Mucosa of gallbladder (tissue), 1 donor: ENCODE results near the gene SCAPER. TPM values are rescaled to one million over a fixed set of nuclear protein-coding genes. Genes with fewer than 3 reads are reported as not detected.
A peak's percentile ranks its signal among the peaks of the same experiment; 100 is the strongest.

Source experiments
- DNase-seq: peaks from one replicate; pipeline ENCODE4 v3.0.0-alpha.2; 2020; ENCODE audit warnings: low spot score
- total RNA-seq: library from RNA; stranded (reverse); gene quantifications from one replicate; pipeline ENCODE4 v1.2.1, GENCODE V29; 2021
- donor health status: DM: no; HTN: no; CAD: no.

Gene SCAPER
- total RNA-seq, 1 donor from 2014 or later: 20.7 TPM

DNA sequence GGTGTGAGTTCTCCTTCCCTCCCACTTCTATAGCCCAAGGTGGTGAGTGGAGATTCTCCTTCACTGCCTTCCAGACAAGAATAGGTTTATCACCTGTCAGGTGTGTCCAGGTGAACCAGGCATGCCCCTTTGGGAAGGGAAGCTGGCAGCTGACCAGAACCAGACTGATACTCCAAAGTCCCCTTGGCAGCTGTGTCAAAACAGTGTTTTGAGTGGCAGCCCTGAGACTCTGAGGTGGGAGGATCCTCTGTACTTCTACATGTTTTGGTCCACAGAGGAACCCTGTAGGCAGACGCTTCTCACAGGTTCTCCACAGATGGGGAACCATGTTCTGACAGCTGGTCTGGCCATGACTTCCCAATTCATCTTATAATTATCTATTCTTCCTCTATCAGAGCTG, 538.4 kb downstream of the SCAPER start:
- DNase-seq: peak; percentile 84

DNA sequence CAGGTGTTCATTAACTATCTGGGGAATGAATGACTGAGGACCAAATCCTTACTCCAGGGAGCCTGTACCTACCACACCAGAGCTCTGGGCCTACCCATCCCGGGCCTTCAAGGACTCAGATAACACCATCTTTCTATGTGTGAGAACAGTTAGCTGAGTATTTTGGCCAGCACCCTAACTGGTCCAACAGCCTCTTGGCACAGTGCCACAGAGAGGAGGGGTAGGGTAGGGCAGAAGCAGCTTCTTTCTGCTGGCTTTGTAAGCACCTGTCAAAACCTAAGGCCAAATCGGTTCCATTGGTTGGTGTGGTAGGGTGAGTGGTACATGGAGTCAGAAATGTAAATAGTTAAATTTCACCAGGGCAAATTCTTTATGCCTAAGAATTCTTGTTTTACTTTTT, 541.9 kb downstream of the SCAPER start:
- DNase-seq: no peak

DNA sequence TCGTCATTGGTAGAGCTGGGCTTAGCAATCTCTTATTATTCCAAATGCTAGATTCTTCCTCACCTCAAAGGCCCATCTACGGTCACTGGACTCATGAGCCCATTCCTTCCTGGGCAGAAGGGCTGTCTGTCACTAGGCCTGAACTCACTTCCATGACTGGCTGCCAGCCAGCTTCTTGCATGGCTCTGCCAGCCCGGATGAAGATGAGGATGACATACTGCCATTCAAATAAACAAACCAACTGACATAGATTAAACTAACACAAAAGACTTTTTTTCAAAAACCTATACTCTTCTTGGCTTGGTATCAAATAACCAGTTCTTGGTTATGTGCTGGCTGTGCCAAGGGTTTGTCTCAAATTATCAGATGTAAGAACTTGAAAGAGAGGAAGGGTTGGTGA, 544.7 kb downstream of the SCAPER start:
- no peak for DNase-seq

- DNase-seq: no peak
These were observed 546.0 kb downstream of the SCAPER start for GRCh38 chr15:76359152-76359551.

DNA sequence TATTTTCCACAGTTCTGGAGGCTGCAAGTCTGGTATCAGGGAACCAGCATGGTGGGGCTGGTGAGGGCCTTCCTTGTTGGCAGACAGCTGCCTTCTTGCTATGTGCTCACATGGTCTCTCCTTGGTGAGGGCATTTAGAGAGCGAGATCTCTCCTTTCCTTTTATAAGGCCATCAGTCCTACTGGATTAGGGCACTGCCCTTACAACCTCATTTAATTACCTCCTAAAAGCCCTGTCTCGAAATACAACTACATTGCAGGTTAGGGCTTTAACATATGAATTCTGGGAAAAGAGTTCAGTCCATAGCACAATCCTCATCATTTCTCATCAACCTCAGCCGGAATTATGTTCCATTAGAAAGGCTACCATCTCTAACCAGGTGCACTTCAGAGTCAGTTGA, 546.7 kb downstream of the SCAPER start:
- DNase-seq: no peak

GRCh38 chr15:76354823-76355440, 550.2 kb downstream of the SCAPER start:
- DNase-seq: no peak

DNA sequence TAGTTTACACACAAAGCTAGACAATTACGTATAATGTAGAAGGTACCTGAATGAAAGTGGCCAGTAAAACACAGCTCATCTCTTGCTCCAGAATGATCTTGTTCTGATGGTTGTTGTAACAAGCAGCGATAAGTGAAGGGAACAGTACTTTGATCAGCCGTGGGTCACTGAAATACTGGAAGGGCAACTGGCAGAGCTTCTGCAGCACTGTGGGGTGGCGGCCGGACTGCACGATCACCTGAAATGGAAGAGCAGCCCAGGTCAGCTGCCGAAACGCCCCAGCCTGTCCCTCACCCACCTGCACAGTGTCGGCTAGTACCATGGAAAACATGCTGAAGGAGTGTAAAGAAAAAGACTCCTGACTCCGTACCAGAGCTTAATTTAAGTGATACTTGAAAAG, 551.2 kb downstream of the SCAPER start:
- DNase-seq: no peak

- no peak for DNase-seq
These were observed 552.0 kb downstream of the SCAPER start for GRCh38 chr15:76353023-76353577.

- no peak for DNase-seq
These were observed 555.7 kb downstream of the SCAPER start for GRCh38 chr15:76349301-76350070.

DNA sequence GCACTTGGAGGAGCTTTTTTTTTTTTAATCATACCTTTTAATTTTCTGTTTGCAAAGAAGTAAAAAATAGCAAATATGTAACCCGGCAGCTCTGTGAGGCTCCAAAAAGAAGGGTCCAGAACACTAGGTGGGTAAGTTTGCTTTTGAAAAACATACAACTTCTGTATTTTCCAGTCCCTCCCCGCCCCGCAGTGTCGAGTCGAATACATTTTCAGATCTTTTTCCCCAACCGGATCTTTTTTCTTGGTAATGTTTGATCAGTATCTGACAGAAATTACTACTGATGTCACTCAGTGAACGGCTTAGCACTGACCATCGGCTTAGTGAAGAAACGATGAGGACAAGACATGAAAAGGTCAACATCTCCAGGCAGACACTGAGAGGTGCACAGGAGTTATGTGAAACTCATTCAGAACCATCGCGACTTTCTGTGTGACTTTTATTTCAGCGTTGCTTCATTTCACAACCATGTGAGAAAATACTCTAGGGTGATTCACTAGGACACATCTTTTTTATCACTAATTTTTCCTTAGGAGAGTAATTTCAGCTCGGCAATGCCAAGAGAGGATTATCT, 557.6 kb downstream of the SCAPER start:
- no peak for DNase-seq

- no peak for DNase-seq
These were observed 558.3 kb downstream of the SCAPER start for GRCh38 chr15:76346669-76347481.

DNA sequence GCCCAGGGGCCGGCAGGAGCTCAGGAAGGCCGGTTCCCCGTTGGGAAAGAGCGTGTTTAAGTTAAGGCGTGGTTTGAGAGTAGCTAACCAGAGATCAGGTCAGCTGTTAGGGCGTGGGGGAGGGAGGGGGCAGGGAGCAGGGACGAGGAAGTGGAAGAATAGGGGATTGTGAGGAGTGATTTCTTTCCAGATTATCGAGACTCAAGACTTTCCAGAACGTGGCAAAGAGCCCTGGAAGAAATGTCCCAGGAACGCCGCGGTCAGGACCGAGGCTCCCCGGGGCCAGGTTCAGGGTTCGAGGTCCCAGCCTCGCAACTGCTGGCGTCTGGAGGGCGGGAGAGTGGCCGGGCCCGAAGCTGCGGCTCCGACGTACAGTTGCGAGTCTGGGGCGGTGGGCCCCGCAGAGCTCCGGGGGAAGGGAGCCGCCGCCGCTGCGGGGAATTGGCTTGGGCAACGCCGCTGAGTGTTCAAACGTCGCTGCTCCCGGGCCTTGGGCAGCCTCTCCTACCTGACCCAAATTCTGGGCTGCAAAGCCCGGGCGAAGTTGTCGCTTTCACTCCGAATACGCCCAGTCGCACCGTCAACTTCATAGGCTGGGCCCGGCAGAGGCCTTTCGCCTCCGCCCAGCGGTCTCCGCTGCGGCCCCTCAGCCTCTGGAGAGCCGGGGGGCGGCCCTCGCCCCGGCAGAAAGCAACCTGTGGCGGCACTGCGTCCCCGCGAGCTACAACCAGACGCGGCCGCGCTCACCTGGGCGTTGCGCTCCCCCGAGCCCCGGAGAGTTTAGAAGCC, 559.1 kb downstream of the SCAPER start:
- DNase-seq: no peak

GRCh38 chr15:76345583-76345879, 559.6 kb downstream of the SCAPER start:
- DNase-seq: no peak

- DNase-seq: no peak
These were observed 560.1 kb downstream of the SCAPER start for GRCh38 chr15:76344893-76345582.

DNA sequence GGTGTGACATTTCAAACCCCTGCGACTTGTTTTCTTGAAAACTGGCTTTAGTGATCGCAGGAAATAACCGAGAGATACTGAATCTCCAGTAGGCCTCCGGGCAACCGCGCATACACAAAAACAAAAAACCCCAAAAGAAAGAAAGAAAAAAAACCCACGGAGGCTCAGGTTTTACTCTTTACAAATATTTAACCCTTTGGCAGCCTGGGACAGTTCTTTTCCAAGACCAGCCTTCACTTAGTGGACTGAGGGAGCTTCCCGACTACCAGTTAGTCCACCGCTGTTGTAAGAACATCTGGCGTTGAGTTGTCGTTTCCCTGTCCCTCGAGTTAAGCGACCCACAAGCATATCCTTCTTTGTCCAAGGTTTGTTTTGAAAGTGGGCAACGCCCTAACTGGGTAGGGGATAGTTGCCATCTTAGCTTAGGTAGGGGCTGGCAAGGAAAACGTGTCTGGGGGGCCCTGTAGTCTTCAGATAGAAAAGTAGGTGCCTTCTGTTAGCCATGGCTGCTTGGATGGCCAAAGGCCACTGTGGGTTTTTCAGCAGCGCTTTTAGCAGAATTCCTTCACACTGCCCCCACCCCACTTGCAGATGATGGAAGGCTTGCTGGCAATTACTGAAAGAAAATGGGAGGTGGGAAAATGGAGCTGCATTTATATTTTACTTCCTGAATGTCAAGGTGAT, 561.7 kb downstream of the SCAPER start:
- DNase-seq: no peak

- no peak for DNase-seq
These were observed 562.5 kb downstream of the SCAPER start for GRCh38 chr15:76342382-76343201.

DNA sequence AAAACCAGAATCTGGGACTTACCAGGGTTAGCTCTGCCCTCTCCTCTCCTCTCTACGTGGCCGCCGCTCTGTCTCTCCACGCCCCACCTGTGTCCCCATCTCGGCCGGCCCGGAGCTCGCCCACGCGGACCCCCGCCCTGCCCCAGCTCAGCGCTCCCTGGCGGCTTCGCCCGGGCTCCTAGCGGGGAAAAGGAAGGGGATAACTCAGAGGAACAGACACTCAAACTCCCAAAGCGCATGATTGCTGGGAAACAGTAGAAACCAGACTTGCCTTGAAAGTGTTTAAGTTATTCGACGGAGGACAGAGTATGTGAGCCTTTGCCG, 563.1 kb downstream of the SCAPER start:
- DNase-seq: no peak

- DNase-seq: no peak
These were observed 563.6 kb downstream of the SCAPER start for GRCh38 chr15:76341366-76342057.

GRCh38 chr15:76340803-76341365, 564.3 kb downstream of the SCAPER start:
- no peak for DNase-seq
